IPS-15b (cell line): ENCODE data around the gene NFYB.

Experiments
- H3K27me3 ChIP-seq: one replicate; pipeline ENCODE4 v1.6.1; 2013; ENCODE audit warnings: low read length; ENCODE audit not compliant: control insufficient read depth, insufficient read depth
- H3K36me3 ChIP-seq: one replicate; pipeline ENCODE4 v1.6.1; 2013; ENCODE audit warnings: low read length; ENCODE audit not compliant: control insufficient read depth, insufficient read depth
- H3K4me1 ChIP-seq: one replicate; pipeline ENCODE4 v1.6.1; 2013; ENCODE audit warnings: mild to moderate bottlenecking, low read length; ENCODE audit not compliant: control insufficient read depth, insufficient read depth
- H3K4me3 ChIP-seq: one replicate; pipeline ENCODE4 v1.5.1; 2013; ENCODE audit warnings: low read depth, low read length
- H3K9ac ChIP-seq: one replicate; pipeline ENCODE4 v1.6.1; 2013; ENCODE audit warnings: low read depth, mild to moderate bottlenecking, low read length
- H3K9me3 ChIP-seq: one replicate; pipeline ENCODE4 v1.6.1; 2013; ENCODE audit warnings: mild to moderate bottlenecking, low read length; ENCODE audit not compliant: control insufficient read depth, insufficient read depth

NFYB gene

DNA sequence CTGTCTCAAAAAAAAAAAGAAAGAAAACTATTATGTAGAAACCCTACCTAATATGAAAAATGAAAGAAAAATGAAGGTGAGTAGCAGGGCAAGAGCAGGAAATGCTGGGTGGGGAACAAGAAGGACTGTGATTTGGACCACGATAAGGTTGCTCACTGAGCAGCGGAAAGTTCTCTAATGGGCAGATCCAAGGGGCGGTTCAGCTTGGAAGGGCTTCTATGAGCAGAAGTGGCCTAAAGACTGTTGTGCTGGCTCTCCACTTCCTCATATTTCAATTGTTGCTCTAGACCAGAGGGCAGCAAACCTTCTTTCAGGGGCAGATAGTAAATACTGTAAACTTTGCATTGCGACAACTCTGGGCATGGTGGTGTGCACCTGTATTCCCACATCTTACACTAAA is 16.3 kb upstream of the NFYB start:
- H3K9ac ChIP-seq = no peak overlapping the region
- H3K36me3 ChIP-seq = no peaks in the 10 kb centered on the region

DNA sequence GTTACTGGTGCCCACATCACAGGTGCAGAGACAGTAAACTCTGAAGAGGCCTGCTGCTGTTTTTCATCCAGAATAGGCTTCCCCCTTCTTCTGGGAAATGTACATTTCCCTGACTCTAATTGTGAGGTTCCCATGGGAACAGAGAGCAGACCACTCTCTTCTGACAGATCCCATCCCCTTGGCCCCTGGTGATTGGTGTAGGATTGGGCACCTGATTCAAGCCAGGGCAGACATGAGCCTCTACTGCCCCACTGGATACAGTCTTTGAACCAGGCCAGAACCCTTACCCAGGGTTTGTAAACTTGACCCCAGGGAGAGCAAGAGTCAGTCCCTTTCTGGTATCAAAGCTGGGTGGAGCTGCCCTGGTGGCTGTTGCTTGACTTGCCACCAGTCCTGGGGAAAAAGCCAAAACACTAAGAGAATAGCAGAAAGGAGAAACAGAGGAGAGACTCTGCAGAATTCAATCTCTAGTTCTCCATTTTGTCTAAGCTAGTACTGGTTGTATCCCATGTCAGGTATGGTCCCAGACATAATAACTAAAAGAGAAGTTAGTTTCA is 14.8 kb upstream of the NFYB start:
- Histone ChIP-seq H3K9me3 (no peaks in the 10 kb centered on the region), H3K4me3 (no peak overlapping the region), H3K36me3 (no peaks in the 10 kb centered on the region), H3K4me1 (no peaks in the 10 kb centered on the region), H3K9ac (no peak overlapping the region), H3K27me3 (no peaks in the 10 kb centered on the region)

More for the DNA sequence above, 16.3 kb upstream of the NFYB start:
- Histone ChIP-seq H3K4me1 (no peaks in the 10 kb centered on the region), H3K4me3 (no peak overlapping the region), H3K27me3 (no peaks in the 10 kb centered on the region), H3K9me3 (no peaks in the 10 kb centered on the region)

- no peaks in the 10 kb centered on the region for H3K9me3 ChIP-seq
- no peak overlapping the region for H3K4me3 ChIP-seq
- H3K27me3 ChIP-seq = no peaks in the 10 kb centered on the region
- no peak overlapping the region for H3K9ac ChIP-seq
- no peaks in the 10 kb centered on the region for H3K4me1 ChIP-seq
- no peaks in the 10 kb centered on the region for H3K36me3 ChIP-seq
Observed at GRCh38 chr12:104150416-104150815, 12.4 kb upstream of the NFYB start.

DNA sequence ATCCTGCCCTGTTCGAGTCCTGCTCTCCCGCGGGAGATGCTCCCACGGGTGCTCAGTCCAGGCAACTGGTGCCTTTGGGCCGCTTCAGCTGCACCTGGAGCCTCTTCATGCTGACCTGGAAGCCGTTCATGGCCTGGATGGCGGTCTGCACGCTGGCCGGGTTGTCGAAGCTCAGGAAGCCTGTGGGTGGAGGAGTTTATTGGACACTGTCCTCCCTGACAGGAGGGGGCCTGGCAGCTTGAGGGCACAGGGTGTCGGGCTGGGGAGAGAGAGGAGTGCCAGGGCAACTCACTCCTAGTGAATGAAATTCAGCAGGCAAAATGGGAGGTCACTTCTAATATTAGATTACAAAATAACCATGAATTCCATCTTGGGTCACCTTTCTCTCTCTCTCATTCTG is 9.3 kb upstream of the NFYB start:
- H3K4me3 ChIP-seq = no peak overlapping the region
- H3K4me1 ChIP-seq = no peaks in the 10 kb centered on the region
- H3K27me3 ChIP-seq = no peaks in the 10 kb centered on the region
- H3K9ac ChIP-seq = no peak overlapping the region
- H3K9me3 ChIP-seq = no peaks in the 10 kb centered on the region
- H3K36me3 ChIP-seq = no peaks in the 10 kb centered on the region

- H3K4me1 ChIP-seq = peaks cover 3% of the 10 kb centered on the region
- H3K36me3 ChIP-seq = no peaks in the 10 kb centered on the region
- no peaks in the 10 kb centered on the region for H3K27me3 ChIP-seq
- no peaks in the 10 kb centered on the region for H3K9me3 ChIP-seq
- no peak overlapping the region for H3K9ac ChIP-seq
- H3K4me3 ChIP-seq = no peak overlapping the region
Observed at GRCh38 chr12:104143918-104144317, 5.9 kb upstream of the NFYB start.

GRCh38 chr12:104143002-104143401 is 5.0 kb upstream of the NFYB start:
- H3K9me3 ChIP-seq = no peaks in the 10 kb centered on the region
- peaks cover 4% of the 10 kb centered on the region for H3K4me1 ChIP-seq
- no peaks in the 10 kb centered on the region for H3K27me3 ChIP-seq
- H3K9ac ChIP-seq = no peak overlapping the region
- H3K36me3 ChIP-seq = no peaks in the 10 kb centered on the region
- H3K4me3 ChIP-seq = no peak overlapping the region

- H3K36me3 ChIP-seq = no peaks in the 10 kb centered on the region
- H3K9me3 ChIP-seq = no peaks in the 10 kb centered on the region
- no peaks in the 10 kb centered on the region for H3K27me3 ChIP-seq
- no peak overlapping the region for H3K9ac ChIP-seq
- H3K4me1 ChIP-seq = peaks cover 4% of the 10 kb centered on the region
- H3K4me3 ChIP-seq = no peak overlapping the region
Observed at GRCh38 chr12:104142543-104142942, 4.5 kb upstream of the NFYB start.

GRCh38 chr12:104138797-104139152 is 765 bp upstream of the NFYB start:
- Histone ChIP-seq H3K9me3 (no peaks in the 10 kb centered on the region), H3K4me3 (peak overlapping the region; percentile 55), H3K9ac (peak overlapping the region; percentile 77), H3K4me1 (peaks cover 10% of the 10 kb centered on the region), H3K36me3 (no peaks in the 10 kb centered on the region), H3K27me3 (no peaks in the 10 kb centered on the region)

DNA sequence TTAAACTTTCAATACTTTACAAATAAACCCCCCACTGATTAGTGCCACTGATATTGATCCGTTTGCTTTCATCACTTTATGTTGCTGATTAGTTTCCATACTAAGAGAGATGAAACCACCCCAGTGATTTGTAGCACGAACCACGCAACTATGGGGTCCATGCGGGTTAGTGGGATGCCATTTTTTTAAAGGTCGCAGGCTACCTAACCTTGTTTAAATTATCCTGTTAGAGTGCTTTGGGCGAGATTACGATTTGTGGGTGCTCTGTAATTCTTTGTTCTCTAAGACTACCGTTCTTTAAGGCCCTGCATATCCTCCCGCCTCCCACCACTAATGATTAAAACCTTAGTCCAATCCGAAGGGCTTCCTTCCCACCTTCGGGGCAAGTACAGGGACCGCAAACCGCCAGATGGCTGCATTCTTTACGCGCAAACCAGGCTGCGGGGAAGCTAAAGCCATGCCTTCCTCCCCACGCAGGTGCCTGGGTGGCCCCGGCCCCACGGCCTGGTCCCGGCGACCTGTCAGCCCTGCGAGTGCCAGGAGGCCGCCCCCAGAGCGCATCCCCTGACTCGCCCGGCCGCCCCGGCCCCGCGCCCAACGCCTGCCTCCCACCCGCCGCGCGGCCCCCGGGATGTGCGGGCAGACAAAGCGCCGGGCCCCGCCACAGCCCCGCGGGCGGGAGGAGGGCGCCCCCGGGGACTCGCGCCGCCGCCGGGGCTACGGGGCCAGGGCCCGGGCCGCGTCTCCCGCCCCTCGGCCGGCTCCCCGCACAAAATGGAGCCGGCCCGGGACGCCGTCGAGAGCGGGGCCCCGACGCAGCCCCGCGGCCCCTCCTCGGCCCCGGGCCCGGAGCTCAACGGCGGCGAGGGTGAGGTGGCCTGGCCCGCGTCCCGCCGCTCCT is 759 bp downstream of the NFYB start:
- H3K9me3 ChIP-seq = no peaks in the 10 kb centered on the region
- peak overlapping the region; percentile 89 for H3K9ac ChIP-seq
- peak overlapping the region; percentile 73 for H3K4me3 ChIP-seq
- H3K27me3 ChIP-seq = no peaks in the 10 kb centered on the region
- H3K4me1 ChIP-seq = peaks cover 10% of the 10 kb centered on the region
- H3K36me3 ChIP-seq = peaks cover 3% of the 10 kb centered on the region

DNA sequence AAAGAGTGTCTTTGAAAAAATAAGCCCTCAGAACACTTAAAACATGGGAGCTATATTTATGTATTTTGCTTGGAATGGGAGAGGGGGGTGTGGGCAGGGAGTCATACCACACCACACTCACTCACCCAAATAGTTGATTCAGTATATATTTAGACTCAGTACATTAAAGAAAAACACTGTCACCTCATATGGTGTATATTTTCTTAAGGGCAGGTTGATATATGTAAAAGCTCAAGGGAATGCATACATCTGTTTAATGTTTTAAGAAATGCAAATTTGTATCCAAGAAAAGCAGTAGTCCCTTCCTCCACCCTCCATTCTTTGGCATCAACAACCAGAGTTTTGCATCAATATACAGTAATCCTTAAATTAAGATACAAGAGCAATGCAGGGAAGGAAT is 1.4 kb downstream of the NFYB start:
- H3K4me3 ChIP-seq = peak overlapping the region; percentile 73
- H3K9ac ChIP-seq = peak overlapping the region; percentile 89
- H3K9me3 ChIP-seq = no peaks in the 10 kb centered on the region
- no peaks in the 10 kb centered on the region for H3K27me3 ChIP-seq
- H3K36me3 ChIP-seq = peaks cover 3% of the 10 kb centered on the region
- peaks cover 10% of the 10 kb centered on the region for H3K4me1 ChIP-seq

- H3K36me3 ChIP-seq = peaks cover 3% of the 10 kb centered on the region
- H3K4me3 ChIP-seq = no peak overlapping the region
- H3K4me1 ChIP-seq = peaks cover 16% of the 10 kb centered on the region
- no peak overlapping the region for H3K9ac ChIP-seq
- no peaks in the 10 kb centered on the region for H3K27me3 ChIP-seq
- H3K9me3 ChIP-seq = no peaks in the 10 kb centered on the region
Observed at GRCh38 chr12:104134882-104135281, 3.1 kb downstream of the NFYB start.

DNA sequence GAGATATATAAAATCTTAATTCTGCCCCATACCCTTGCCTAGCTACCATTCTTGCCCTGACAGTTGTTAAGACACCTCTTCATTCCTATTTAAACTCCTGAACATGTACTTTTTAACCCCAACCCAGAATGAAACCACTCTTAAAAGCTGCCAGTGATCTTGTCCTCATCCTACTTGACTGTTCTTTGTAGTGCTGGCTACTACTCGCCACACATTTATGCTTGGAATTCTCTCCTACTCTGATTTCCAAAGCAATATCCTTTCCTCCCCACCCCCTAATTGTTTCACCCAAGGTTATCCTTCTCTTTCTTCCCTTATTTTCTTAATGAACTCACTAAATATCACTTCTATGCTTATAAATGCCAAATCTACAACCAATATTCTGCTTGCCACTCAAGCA is 4.1 kb downstream of the NFYB start:
- Histone ChIP-seq H3K4me3 (no peak overlapping the region), H3K36me3 (peaks cover 3% of the 10 kb centered on the region), H3K9ac (no peak overlapping the region), H3K4me1 (peaks cover 13% of the 10 kb centered on the region), H3K27me3 (no peaks in the 10 kb centered on the region), H3K9me3 (no peaks in the 10 kb centered on the region)
